PC-9 (cell line): ENCODE measurements around the gene FCAMR. TPM values are rescaled to one million over a fixed set of nuclear protein-coding genes. Genes with fewer than 3 reads are reported as not detected.

Source experiments
- BruUV-seq: library from RNA; stranded (reverse); fragments of 400-500 nt; replicated peaks from 2 replicates; lab custom pipeline; 2021; lab: Mats Ljungman, UMichigan
- CTCF ChIA-PET: fragments of 300-600 bp; sonication (Branson Sonifier 250); formaldehyde crosslinking; loops from one replicate; lab custom pipeline; 2022; ENCODE audit warnings: antibody characterized with exemption; lab: Charles Lee
- POLR2A ChIA-PET: fragments of 300-600 bp; sonication (Branson Sonifier 250); formaldehyde crosslinking; loops from one replicate; lab custom pipeline; 2022; ENCODE audit warnings: antibody characterized with exemption; ENCODE audit not compliant: unreplicated experiment; lab: Charles Lee
- DNase-seq, 2 experiments: peaks; one replicate each; pipeline versions ENCODE4 v3.0.0 to v3.0.0-alpha.2; 2015 to 2022; ENCODE audit warnings: mixed read lengths in 1 of 2
- H2AFZ ChIP-seq: fragments of 200-600 bp; sonication (generic); 2 replicates; pipeline ENCODE4 v1.8.1; 2017; ENCODE audit warnings: antibody characterized with exemption
- H3F3A ChIP-seq: fragments of 200-600 bp; sonication (generic); 2 replicates; pipeline ENCODE4 v1.8.1; 2017; ENCODE audit warnings: antibody characterized with exemption, mild to moderate bottlenecking, low read depth; ENCODE audit not compliant: insufficient read depth
- H3K27ac ChIP-seq: fragments of 200-600 bp; sonication (generic); 2 replicates; pipeline ENCODE4 v1.6.1; 2016; ENCODE audit warnings: mixed run types
- H3K27me3 ChIP-seq: fragments of 200-600 bp; sonication (generic); 2 replicates; pipeline ENCODE4 v1.6.1; 2016; ENCODE audit warnings: low read depth, mixed run types; ENCODE audit not compliant: insufficient read depth
- H3K36me3 ChIP-seq: fragments of 200-600 bp; sonication (generic); 2 replicates; pipeline ENCODE4 v1.6.1; 2016; ENCODE audit warnings: low read depth, mixed run types
- H3K4me1 ChIP-seq: fragments of 200-600 bp; sonication (generic); replicated peaks from 2 replicates; pipeline ENCODE4 v1.6.1; 2016; ENCODE audit warnings: mixed run types; ENCODE audit not compliant: insufficient read depth
- H3K4me2 ChIP-seq: fragments of 200-600 bp; sonication (generic); 2 replicates; pipeline ENCODE4 v1.6.1; 2017; ENCODE audit warnings: mixed run types
- H3K4me3 ChIP-seq: fragments of 200-600 bp; sonication (generic); 2 replicates; pipeline ENCODE4 v1.6.1; 2016; ENCODE audit warnings: mixed run types
- H3K79me2 ChIP-seq: fragments of 200-600 bp; sonication (generic); 2 replicates; pipeline ENCODE4 v1.6.1; 2017; ENCODE audit warnings: low read depth, mixed run types
- H3K9me2 ChIP-seq: fragments of 200-600 bp; sonication (generic); 2 replicates; pipeline ENCODE4 v1.8.1; 2017; ENCODE audit warnings: mild to moderate bottlenecking; ENCODE audit not compliant: insufficient read depth
- H3K9me3 ChIP-seq: fragments of 200-600 bp; sonication (generic); 2 replicates; pipeline ENCODE4 v1.8.1; 2016; ENCODE audit warnings: low read depth; ENCODE audit not compliant: insufficient read depth
- H4K20me1 ChIP-seq: fragments of 200-600 bp; sonication (generic); 2 replicates; pipeline ENCODE4 v1.8.1; 2017; ENCODE audit not compliant: insufficient read depth
- EZH2 ChIP-seq: fragments of 200-600 bp; sonication (generic); IDR thresholded peaks from 2 replicates; pipeline ENCODE4 v1.8.0; 2017; ENCODE audit warnings: antibody characterized with exemption, low read depth
- intact Hi-C: fragments of 100-400 bp; cut with micrococcal nuclease; formaldehyde crosslinking; loops from one replicate; pipeline ENCODE4 v1.10.0; 2022; ENCODE audit not compliant: unreplicated experiment
- total RNA-seq: library from RNA; stranded (reverse); gene quantifications from 2 replicates; pipeline ENCODE4 v1.2.3, GENCODE V29; 2021
- TF ChIP-seq, protein P1 (sequence below): fragments of 200-600 bp; sonication (generic); conservative IDR thresholded peaks from 2 replicates; pipeline ENCODE4 v1.6.1; 2017; ENCODE audit warnings: mixed run types, antibody characterized with exemption, mild to moderate bottlenecking, moderate library complexity

The FCAMR gene
- total RNA-seq, 1 experiment from 2014 or later, result not detected

DNA sequence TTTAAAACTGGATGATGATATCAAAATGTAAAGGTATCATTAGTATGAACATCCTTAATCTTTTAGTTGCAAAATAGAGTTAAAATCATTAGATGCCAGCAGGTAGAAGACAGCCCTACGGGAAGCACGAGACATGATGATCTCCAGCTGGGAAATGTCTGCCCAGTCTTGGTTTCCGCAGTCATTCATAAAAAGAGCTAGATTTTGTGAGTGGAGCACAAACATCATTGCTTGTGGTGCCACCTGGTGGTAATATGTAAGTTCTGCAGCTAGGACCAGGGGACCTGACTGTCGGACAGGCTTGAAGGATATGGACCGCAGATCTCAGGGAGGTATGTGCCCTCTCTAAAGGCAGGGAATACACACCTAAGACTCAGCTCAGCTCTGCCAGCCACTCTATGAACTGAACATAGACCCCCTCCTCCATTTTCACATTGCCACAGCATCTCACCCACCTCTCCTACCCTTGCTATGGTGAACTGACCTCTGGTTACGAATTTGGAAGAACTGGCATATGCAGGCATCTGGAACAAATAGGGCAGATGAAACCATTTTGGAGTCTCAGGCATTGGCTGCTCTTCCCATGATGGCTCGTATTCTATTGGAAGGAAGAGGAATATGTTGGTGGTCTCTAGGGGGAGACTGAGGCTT, 57.7 kb downstream of the FCAMR start:
- no peak overlapping the region for H2AFZ ChIP-seq
- no TSS peak for BruUV-seq
- H3K27me3 ChIP-seq, result no peaks in the 10 kb centered on the region
- H3F3A ChIP-seq, result peaks cover 20% of the 10 kb centered on the region; the same call in 1 of the 2 replicates
- TF ChIP-seq, protein P1, sequence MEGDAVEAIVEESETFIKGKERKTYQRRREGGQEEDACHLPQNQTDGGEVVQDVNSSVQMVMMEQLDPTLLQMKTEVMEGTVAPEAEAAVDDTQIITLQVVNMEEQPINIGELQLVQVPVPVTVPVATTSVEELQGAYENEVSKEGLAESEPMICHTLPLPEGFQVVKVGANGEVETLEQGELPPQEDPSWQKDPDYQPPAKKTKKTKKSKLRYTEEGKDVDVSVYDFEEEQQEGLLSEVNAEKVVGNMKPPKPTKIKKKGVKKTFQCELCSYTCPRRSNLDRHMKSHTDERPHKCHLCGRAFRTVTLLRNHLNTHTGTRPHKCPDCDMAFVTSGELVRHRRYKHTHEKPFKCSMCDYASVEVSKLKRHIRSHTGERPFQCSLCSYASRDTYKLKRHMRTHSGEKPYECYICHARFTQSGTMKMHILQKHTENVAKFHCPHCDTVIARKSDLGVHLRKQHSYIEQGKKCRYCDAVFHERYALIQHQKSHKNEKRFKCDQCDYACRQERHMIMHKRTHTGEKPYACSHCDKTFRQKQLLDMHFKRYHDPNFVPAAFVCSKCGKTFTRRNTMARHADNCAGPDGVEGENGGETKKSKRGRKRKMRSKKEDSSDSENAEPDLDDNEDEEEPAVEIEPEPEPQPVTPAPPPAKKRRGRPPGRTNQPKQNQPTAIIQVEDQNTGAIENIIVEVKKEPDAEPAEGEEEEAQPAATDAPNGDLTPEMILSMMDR, result peak; percentile 83
- no peak for TF ChIP-seq EZH2
- no peaks in the 10 kb centered on the region for H3K79me2 ChIP-seq
- no peak overlapping the region for H3K4me3 ChIP-seq
- DNase-seq, result peak; percentile 56 to 65
- intact Hi-C loops, result loop anchor here (1.0 to 5.0 kb wide), 13 partner anchors 70 to 585 kb away; partner anchors contain the start of gene CR1
- H3K9me2 ChIP-seq, result no peaks in the 10 kb centered on the region
- no peaks in the 10 kb centered on the region for H3K36me3 ChIP-seq
- no peaks in the 10 kb centered on the region for H4K20me1 ChIP-seq
- no peak overlapping the region for H3K27ac ChIP-seq
- H3K9me3 ChIP-seq, result no peaks in the 10 kb centered on the region
- no peak overlapping the region for H3K4me2 ChIP-seq
- POLR2A ChIA-PET, result interaction anchor here (0.6 kb wide), 1 partner anchor 50 kb away, joined by 4 read pairs; no protein-coding TSS in a partner anchor
- H3K4me1 ChIP-seq, result peaks cover 7% of the 10 kb centered on the region
- CTCF ChIA-PET, result interaction anchor here (0.6 to 1.4 kb wide), 15 partner anchors 48 to 587 kb away, joined by 3 to 10 read pairs (median 4); partner anchors contain the start of genes C1orf116, DYRK3 and IL20

DNA sequence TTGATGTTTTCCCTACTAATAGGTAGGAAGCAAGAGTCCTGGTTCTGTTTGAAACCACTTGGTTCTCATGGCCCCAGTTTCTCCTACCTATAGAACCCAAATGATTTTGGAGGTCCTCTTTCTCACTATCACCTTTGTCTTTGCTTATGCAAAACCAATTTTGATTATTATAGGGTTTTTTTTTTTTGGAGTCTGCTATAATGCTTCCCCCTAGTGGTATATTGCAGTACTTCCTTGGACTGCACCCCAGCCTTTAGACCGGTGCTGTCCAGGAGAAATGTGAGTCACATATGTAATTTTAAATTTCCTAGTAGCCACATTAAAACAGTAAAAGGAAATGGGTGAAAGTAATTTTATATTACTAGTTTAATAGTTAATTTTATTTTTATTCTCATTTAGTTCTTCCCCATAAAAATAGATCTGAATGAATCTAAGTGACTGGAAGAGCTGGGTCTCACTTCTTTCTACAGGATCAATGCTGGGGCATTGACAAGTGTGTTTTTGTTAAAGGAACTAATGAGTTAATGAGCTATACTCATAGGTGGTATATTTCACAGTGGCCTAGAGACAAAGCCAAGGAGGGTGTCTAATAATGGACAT, 59.1 kb downstream of the FCAMR start:
- Histone ChIP-seq H3K27me3 (no peaks in the 10 kb centered on the region), H3K79me2 (no peaks in the 10 kb centered on the region), H4K20me1 (no peaks in the 10 kb centered on the region), H3K36me3 (no peaks in the 10 kb centered on the region), H3F3A (peaks cover 21% of the 10 kb centered on the region; the same call in 1 of the 2 replicates), H3K4me2 (no peak overlapping the region), H3K4me3 (no peak overlapping the region), H3K9me3 (no peaks in the 10 kb centered on the region), H3K4me1 (peaks cover 7% of the 10 kb centered on the region), H3K9me2 (no peaks in the 10 kb centered on the region), H3K27ac (no peak overlapping the region), H2AFZ (no peak overlapping the region)
- intact Hi-C loops, result loop anchor here (1.0 to 5.0 kb wide), 7 partner anchors 46 to 586 kb away; partner anchors contain the start of genes CR1 and IL20
- DNase-seq, result peak; percentile 25 to 53
- no peak for TF ChIP-seq EZH2
- TF ChIP-seq, protein P1, result peak; percentile 90
- no TSS peak for BruUV-seq
- ChIA-PET CTCF (interaction anchor here (0.9 to 1.2 kb wide), 4 partner anchors 48 to 184 kb away, joined by 3 to 4 read pairs (median 3); no protein-coding TSS in a partner anchor), POLR2A (no interaction called here)

DNA sequence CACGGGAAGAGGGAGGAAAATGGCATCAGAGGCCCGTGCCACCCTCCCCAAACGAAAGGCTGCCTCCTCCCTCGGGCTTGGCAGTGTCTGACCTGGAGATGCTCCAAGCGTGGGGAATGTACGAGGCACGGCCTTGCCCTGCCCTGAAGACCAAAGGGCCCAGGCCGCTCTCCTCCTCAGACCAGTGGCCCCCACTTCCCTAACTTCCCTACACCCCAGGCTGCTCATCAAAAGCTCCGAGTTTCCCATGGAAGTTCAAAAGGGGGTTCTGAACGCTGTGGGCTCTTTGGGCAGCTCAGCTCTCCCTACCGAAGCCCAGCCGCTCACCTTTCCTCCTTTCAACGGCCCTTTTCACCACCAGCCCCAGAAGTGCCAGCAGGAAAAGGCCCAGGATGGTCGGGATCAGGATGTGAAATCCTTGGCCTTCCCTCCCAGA, 60.4 kb downstream of the FCAMR start:
- POLR2A ChIA-PET, result interaction anchor here (0.6 to 0.7 kb wide), 2 partner anchors 115 to 440 kb away, joined by 3 read pairs; no protein-coding TSS in a partner anchor

More for the DNA sequence above, 60.4 kb downstream of the FCAMR start:
- peak overlapping the region; percentile 58 for H3K4me3 ChIP-seq
- peak overlapping the region; percentile 71 for H3K4me2 ChIP-seq
- no peaks in the 10 kb centered on the region for H3K27me3 ChIP-seq
- peak overlapping the region; percentile 77 for H2AFZ ChIP-seq
- H3K36me3 ChIP-seq, result no peaks in the 10 kb centered on the region
- no peaks in the 10 kb centered on the region for H3K79me2 ChIP-seq
- no TSS peak for BruUV-seq
- H3K4me1 ChIP-seq, result peaks cover 19% of the 10 kb centered on the region
- H3F3A ChIP-seq, result peaks cover 28% of the 10 kb centered on the region; the same call in 1 of the 2 replicates
- CTCF ChIA-PET, result interaction anchor here (0.8 to 1.8 kb wide), 6 partner anchors 15 to 175 kb away, joined by 3 to 7 read pairs (median 4); partner anchors contain the start of gene PFKFB2
- H3K9me3 ChIP-seq, result no peaks in the 10 kb centered on the region
- TF ChIP-seq EZH2, result no peak
- TF ChIP-seq, protein P1, result no peak
- H3K9me2 ChIP-seq, result no peaks in the 10 kb centered on the region
- intact Hi-C loops, result loop anchor here (2.0 to 5.0 kb wide), 6 partner anchors 45 to 587 kb away; partner anchors contain the start of genes CR1 and IL20
- DNase-seq, result no peak
- no peak overlapping the region for H3K27ac ChIP-seq
- no peaks in the 10 kb centered on the region for H4K20me1 ChIP-seq
